Keratinocyte (primary cell): ENCODE data around the gene SMC4. TPM values are rescaled to one million over a fixed set of nuclear protein-coding genes. Genes with fewer than 3 reads are reported as not detected.

Experiments used
- DNase-seq: peaks from one replicate; pipeline ENCODE4 v3.0.0-alpha.2; 2011; ENCODE audit warnings: low read depth, missing footprints, low spot score
- FAIRE-seq: peaks from 2 replicates; lab custom pipeline; 2011; peaks lifted over from hg19 to GRCh38; lab: Jason Lieb, UNC
- H2AFZ ChIP-seq: 2 replicates; pipeline ENCODE4 v1.6.0; 2012; ENCODE audit warnings: low read length, control low read depth, inconsistent platforms; ENCODE audit not compliant: control insufficient read depth
- H3K27ac ChIP-seq: 2 replicates; pipeline ENCODE4 v1.5.1; 2011; ENCODE audit warnings: low read length; ENCODE audit not compliant: control insufficient read depth, insufficient read depth
- H3K27me3 ChIP-seq: 3 replicates; pipeline ENCODE4 v1.6.0; 2011; ENCODE audit warnings: low read length; ENCODE audit not compliant: control insufficient read depth, insufficient read depth; ENCODE audit errors: extremely low read depth
- H3K36me3 ChIP-seq, 2 experiments: 2 replicates in 1 of 2; 3 replicates in 1 of 2; pipeline ENCODE4 v1.5.1; 2011; ENCODE audit warnings: low read length in 2 of 2, mild to moderate bottlenecking in 1 of 2; ENCODE audit not compliant: control insufficient read depth in 2 of 2, insufficient read depth in 2 of 2; ENCODE audit errors: extremely low read depth in 1 of 2
- H3K4me1 ChIP-seq: 3 replicates; pipeline ENCODE4 v1.5.1; 2011; ENCODE audit warnings: low read length; ENCODE audit not compliant: control insufficient read depth, insufficient read depth; ENCODE audit errors: extremely low read depth
- H3K4me2 ChIP-seq: 3 replicates; pipeline ENCODE4 v1.6.0; 2011; ENCODE audit warnings: low read depth, low read length; ENCODE audit not compliant: control insufficient read depth, insufficient read depth; ENCODE audit errors: extremely low read depth
- H3K4me3 ChIP-seq, 3 experiments: fragments of 200-600 bp in 1 of 3; sonication (generic) in 1 of 3; 2 replicates in 2 of 3; 3 replicates in 1 of 3; pipeline ENCODE4 v1.5.1; 2011 to 2016; ENCODE audit warnings: low read length in 3 of 3, mild to moderate bottlenecking in 3 of 3, control low read depth in 2 of 3, inconsistent platforms in 1 of 3, low read depth in 1 of 3, mixed read lengths in 1 of 3, mixed run types in 1 of 3, moderate library complexity in 1 of 3; ENCODE audit not compliant: control insufficient read depth in 2 of 3, insufficient read depth in 2 of 3; ENCODE audit errors: extremely low read depth in 1 of 3
- H3K79me2 ChIP-seq: 2 replicates; pipeline ENCODE4 v1.6.0; 2012; ENCODE audit warnings: low read length; ENCODE audit not compliant: control insufficient read depth, insufficient read depth
- H3K9ac ChIP-seq: 3 replicates; pipeline ENCODE4 v1.6.0; 2011; ENCODE audit warnings: low read length; ENCODE audit not compliant: control insufficient read depth, insufficient read depth; ENCODE audit errors: extremely low read depth
- H3K9me1 ChIP-seq: 3 replicates; pipeline ENCODE4 v1.6.0; 2011; ENCODE audit warnings: low read length; ENCODE audit not compliant: control insufficient read depth, insufficient read depth; ENCODE audit errors: extremely low read depth
- H3K9me3 ChIP-seq: 2 replicates; pipeline ENCODE4 v1.5.1; 2012; ENCODE audit warnings: low read depth, low read length; ENCODE audit not compliant: control insufficient read depth
- H4K20me1 ChIP-seq: 3 replicates; pipeline ENCODE4 v1.6.0; 2011; ENCODE audit warnings: low read length; ENCODE audit not compliant: control insufficient read depth, insufficient read depth; ENCODE audit errors: extremely low read depth
- CTCF ChIP-seq, 3 experiments: IDR thresholded peaks in 1 of 3; conservative IDR thresholded peaks in 1 of 3; optimal IDR thresholded peaks in 1 of 3; 2 replicates in 2 of 3; 3 replicates in 1 of 3; pipeline versions ENCODE3 to v1.5.1; 2011; ENCODE audit warnings: low read length in 3 of 3, mild to moderate bottlenecking in 3 of 3, moderate library complexity in 2 of 3, control low read depth in 1 of 3, inconsistent platforms in 1 of 3; ENCODE audit not compliant: insufficient read depth in 2 of 3; ENCODE audit errors: extremely low read depth in 1 of 3
- EZH2 ChIP-seq: IDR thresholded peaks from one replicate; pipeline ENCODE4 v1.6.1; 2012; ENCODE audit warnings: inconsistent platforms, mild to moderate bottlenecking, low read length, moderate library complexity
- dilution Hi-C: fragments of 300-500 bp; cut with MboI; formaldehyde crosslinking; loops from one replicate; pipeline ENCODE4 v1.7.0; 2020; ENCODE audit warnings: low sequenced_read_pairs; ENCODE audit not compliant: extremely low pct_ligation_motif_present
- polyA plus RNA-seq, 5 experiments: library from polyadenylated mRNA; depleted of rRNA in 3 of 5; stranded (reverse) in 3 of 5; stranded (forward) in 1 of 5; unstranded in 1 of 5; fragments of >200 nt; gene quantifications; 1 replicate in 1 of 5; 2 replicates in 3 of 5; 3 replicates in 1 of 5; pipeline versions ENCODE4 v1.2.1 to v1.2.3, GENCODE V29; 2011 to 2012; ENCODE audit warnings: missing spikeins in 2 of 5, low read depth in 1 of 5, low replicate concordance in 1 of 5

Gene SMC4
- polyA plus RNA-seq, 1 donor (not counting 4 experiments of a cell fraction or from before 2014, with no cell fraction given) = 45.2 TPM

GRCh38 chr3:160454995-160455394 lies 55.5 kb downstream of the SMC4 start:
- H3K27ac ChIP-seq = no peak overlapping the region
- dilution Hi-C loops = no loop called here
- TF ChIP-seq EZH2 = no peak
- H3K36me3 ChIP-seq = no peaks in the 10 kb centered on the region
- no peak overlapping the region for H2AFZ ChIP-seq
- H4K20me1 ChIP-seq = no peaks in the 10 kb centered on the region
- no peak overlapping the region for H3K4me2 ChIP-seq
- H3K9me3 ChIP-seq = peaks cover 3% of the 10 kb centered on the region
- FAIRE-seq = no peak
- no peak overlapping the region for H3K9ac ChIP-seq
- H3K4me3 ChIP-seq = no peak overlapping the region
- no peak for DNase-seq
- H3K79me2 ChIP-seq = no peaks in the 10 kb centered on the region
- H3K27me3 ChIP-seq = no peaks in the 10 kb centered on the region
- H3K9me1 ChIP-seq = no peaks in the 10 kb centered on the region
- peaks cover 10% of the 10 kb centered on the region for H3K4me1 ChIP-seq

GRCh38 chr3:160455846-160456245 lies 56.4 kb downstream of the SMC4 start:
- H3K9me1 ChIP-seq = no peaks in the 10 kb centered on the region
- peaks cover 2% of the 10 kb centered on the region for H3K4me1 ChIP-seq
- H3K27me3 ChIP-seq = no peaks in the 10 kb centered on the region
- no peak overlapping the region for H3K9ac ChIP-seq
- no peak overlapping the region for H3K27ac ChIP-seq
- FAIRE-seq (no peak), DNase-seq (no peak)
- H3K9me3 ChIP-seq = no peaks in the 10 kb centered on the region
- H3K79me2 ChIP-seq = no peaks in the 10 kb centered on the region
- dilution Hi-C loops = no loop called here
- H3K4me2 ChIP-seq = no peak overlapping the region
- H3K4me3 ChIP-seq = no peak overlapping the region
- no peak for TF ChIP-seq CTCF (optimal IDR thresholded peaks at IDR 0.05 in 1 of 3, IDR thresholded peaks at IDR 0.05 in 1 of 3, conservative IDR thresholded peaks at IDR 0.05 in 1 of 3; ENCODE audit: extremely low read depth in 1 of 3, insufficient read depth in 2 of 3, low read length in 3 of 3)
- TF ChIP-seq EZH2 = no peak
- no peaks in the 10 kb centered on the region for H4K20me1 ChIP-seq
- H2AFZ ChIP-seq = no peak overlapping the region
- H3K36me3 ChIP-seq = no peaks in the 10 kb centered on the region

GRCh38 chr3:160458151-160458550 lies 58.7 kb downstream of the SMC4 start:
- Histone ChIP-seq H3K4me2 (no peak overlapping the region), H2AFZ (no peak overlapping the region), H3K27ac (no peak overlapping the region), H3K27me3 (no peaks in the 10 kb centered on the region), H3K9ac (no peak overlapping the region), H3K4me1 (no peaks in the 10 kb centered on the region), H3K9me3 (no peaks in the 10 kb centered on the region), H3K79me2 (no peaks in the 10 kb centered on the region), H3K36me3 (no peaks in the 10 kb centered on the region), H4K20me1 (no peaks in the 10 kb centered on the region), H3K4me3 (no peak overlapping the region), H3K9me1 (no peaks in the 10 kb centered on the region)
- dilution Hi-C loops = no loop called here
- FAIRE-seq (no peak), DNase-seq (no peak)
- no peak for TF ChIP-seq EZH2
- no peak for TF ChIP-seq CTCF (optimal IDR thresholded peaks at IDR 0.05 in 1 of 3, IDR thresholded peaks at IDR 0.05 in 1 of 3, conservative IDR thresholded peaks at IDR 0.05 in 1 of 3; ENCODE audit: extremely low read depth in 1 of 3, insufficient read depth in 2 of 3, low read length in 3 of 3)
